Gastrocnemius medialis (tissue), 4 donors: ENCODE results near the gene CCDC187.

Experiments
- POLR2A ChIP-seq, 2 donors: fragments of 450-650 bp; IDR thresholded peaks; one replicate each; pipeline ENCODE4 v1.6.1; 2017; ENCODE audit warnings: antibody characterized with exemption in 2 of 2, mild to moderate bottlenecking in 2 of 2, moderate library complexity in 2 of 2
- TF ChIP-seq, protein P1 (sequence below), 5 experiments: fragments of 450-650 bp in 3 of 5; fragments of 200-600 bp in 2 of 5; sonication (generic) in 2 of 5; IDR thresholded peaks in 4 of 5; conservative IDR thresholded peaks in 1 of 5; 1 replicate in 4 of 5; 2 replicates in 1 of 5; pipeline ENCODE4 v1.5.1; 2016 to 2019; ENCODE audit warnings: antibody characterized with exemption in 5 of 5, mild to moderate bottlenecking in 3 of 5, moderate library complexity in 3 of 5

DNA sequence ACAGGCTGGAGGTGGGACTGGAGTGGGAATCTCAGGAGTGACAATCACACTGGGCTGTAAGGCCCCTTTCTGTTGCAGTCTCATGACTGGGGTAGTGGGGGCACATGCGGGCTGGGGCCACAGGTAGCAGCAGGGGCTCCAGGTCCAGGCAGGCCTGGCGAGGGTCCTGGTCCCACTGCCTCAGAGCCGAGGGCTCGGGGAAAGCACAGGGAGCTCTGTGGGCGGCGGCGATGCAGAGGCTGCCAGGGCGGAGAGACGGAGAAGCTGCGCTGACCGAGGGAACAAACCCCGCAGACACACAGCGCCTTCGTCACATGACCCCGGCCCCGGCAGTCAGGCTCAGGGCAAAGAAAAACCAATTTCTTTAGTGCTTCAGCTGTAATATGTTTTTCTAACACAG, 93.6 kb downstream of the CCDC187 start:
- TF ChIP-seq, protein P1, sequence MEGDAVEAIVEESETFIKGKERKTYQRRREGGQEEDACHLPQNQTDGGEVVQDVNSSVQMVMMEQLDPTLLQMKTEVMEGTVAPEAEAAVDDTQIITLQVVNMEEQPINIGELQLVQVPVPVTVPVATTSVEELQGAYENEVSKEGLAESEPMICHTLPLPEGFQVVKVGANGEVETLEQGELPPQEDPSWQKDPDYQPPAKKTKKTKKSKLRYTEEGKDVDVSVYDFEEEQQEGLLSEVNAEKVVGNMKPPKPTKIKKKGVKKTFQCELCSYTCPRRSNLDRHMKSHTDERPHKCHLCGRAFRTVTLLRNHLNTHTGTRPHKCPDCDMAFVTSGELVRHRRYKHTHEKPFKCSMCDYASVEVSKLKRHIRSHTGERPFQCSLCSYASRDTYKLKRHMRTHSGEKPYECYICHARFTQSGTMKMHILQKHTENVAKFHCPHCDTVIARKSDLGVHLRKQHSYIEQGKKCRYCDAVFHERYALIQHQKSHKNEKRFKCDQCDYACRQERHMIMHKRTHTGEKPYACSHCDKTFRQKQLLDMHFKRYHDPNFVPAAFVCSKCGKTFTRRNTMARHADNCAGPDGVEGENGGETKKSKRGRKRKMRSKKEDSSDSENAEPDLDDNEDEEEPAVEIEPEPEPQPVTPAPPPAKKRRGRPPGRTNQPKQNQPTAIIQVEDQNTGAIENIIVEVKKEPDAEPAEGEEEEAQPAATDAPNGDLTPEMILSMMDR (IDR thresholded peaks at IDR 0.05 in 4 of 5, conservative IDR thresholded peaks at IDR 0.05 in 1 of 5), result no peak
- TF ChIP-seq POLR2A (IDR thresholded peaks at IDR 0.05), result no peak
